Effector memory CD4-positive, alpha-beta T cell (primary cell): Measurements from ENCODE around the gene UBE2G1.

ENCODE experiments used
- DNase-seq, 3 donors: peaks; one replicate each; pipeline ENCODE4 v3.0.0-alpha.2; 2020
- H3K27ac ChIP-seq: 2 replicates; pipeline ENCODE4 v1.7.0; 2013; ENCODE audit warnings: mild to moderate bottlenecking, low read length, moderate library complexity; ENCODE audit not compliant: insufficient read depth, poor library complexity, severe bottlenecking
- H3K27me3 ChIP-seq: replicated peaks from 2 replicates; pipeline ENCODE4 v1.7.0; 2013; ENCODE audit warnings: mild to moderate bottlenecking, low read length; ENCODE audit not compliant: insufficient read depth, control insufficient read depth, poor library complexity, severe bottlenecking
- H3K36me3 ChIP-seq: 2 replicates; pipeline ENCODE4 v1.7.0; 2013; ENCODE audit warnings: mild to moderate bottlenecking, low read length, moderate library complexity; ENCODE audit not compliant: control insufficient read depth, insufficient read depth
- H3K4me1 ChIP-seq: 2 replicates; pipeline ENCODE4 v1.7.0; 2013; ENCODE audit warnings: low read length, mild to moderate bottlenecking; ENCODE audit not compliant: control insufficient read depth, insufficient read depth, poor library complexity, severe bottlenecking
- H3K4me3 ChIP-seq: 2 replicates; pipeline ENCODE4 v1.7.0; 2013; ENCODE audit warnings: low read length, low read depth, mild to moderate bottlenecking; ENCODE audit not compliant: insufficient read depth, poor library complexity, severe bottlenecking
- H3K9me3 ChIP-seq: 2 replicates; pipeline ENCODE4 v1.7.0; 2013; ENCODE audit warnings: mild to moderate bottlenecking, low read length, moderate library complexity; ENCODE audit not compliant: control insufficient read depth

Gene UBE2G1

GRCh38 chr17:4340914-4341615 is 25.4 kb downstream of the UBE2G1 start:
- no peaks in the 10 kb centered on the region for H3K9me3 ChIP-seq
- H3K4me1 ChIP-seq, result peaks cover 4% of the 10 kb centered on the region
- H3K36me3 ChIP-seq, result no peaks in the 10 kb centered on the region
- no peak overlapping the region for H3K27ac ChIP-seq
- H3K4me3 ChIP-seq, result no peak overlapping the region
- no peaks in the 10 kb centered on the region for H3K27me3 ChIP-seq
- DNase-seq, result no peak

- H3K9me3 ChIP-seq, result no peaks in the 10 kb centered on the region
- H3K27ac ChIP-seq, result peak overlapping the region; percentile 46
- peak in 1 of 3 donors; percentile 14 for DNase-seq
- peaks cover 24% of the 10 kb centered on the region for H3K4me1 ChIP-seq
- H3K36me3 ChIP-seq, result no peaks in the 10 kb centered on the region
- no peak overlapping the region for H3K4me3 ChIP-seq
- H3K27me3 ChIP-seq, result no peaks in the 10 kb centered on the region
Observed at GRCh38 chr17:4334776-4335584, 31.5 kb downstream of the UBE2G1 start.

GRCh38 chr17:4334332-4334731 is 32.1 kb downstream of the UBE2G1 start:
- peak overlapping the region; percentile 7 for H3K27ac ChIP-seq
- peaks cover 24% of the 10 kb centered on the region for H3K4me1 ChIP-seq
- H3K4me3 ChIP-seq, result no peak overlapping the region
- H3K9me3 ChIP-seq, result no peaks in the 10 kb centered on the region
- H3K27me3 ChIP-seq, result no peaks in the 10 kb centered on the region
- no peak for DNase-seq
- H3K36me3 ChIP-seq, result no peaks in the 10 kb centered on the region

GRCh38 chr17:4333041-4333440 is 33.4 kb downstream of the UBE2G1 start:
- Histone ChIP-seq H3K27me3 (no peaks in the 10 kb centered on the region), H3K4me1 (peaks cover 22% of the 10 kb centered on the region)
- DNase-seq, result no peak

GRCh38 chr17:4332296-4332970 is 34.0 kb downstream of the UBE2G1 start:
- Histone ChIP-seq H3K27ac (no peak overlapping the region), H3K27me3 (no peaks in the 10 kb centered on the region), H3K9me3 (no peaks in the 10 kb centered on the region), H3K36me3 (no peaks in the 10 kb centered on the region), H3K4me3 (no peak overlapping the region), H3K4me1 (peaks cover 22% of the 10 kb centered on the region)
- no peak for DNase-seq

More at GRCh38 chr17:4333041-4333440, 33.4 kb downstream of the UBE2G1 start:
- Histone ChIP-seq H3K27ac (no peak overlapping the region), H3K9me3 (no peaks in the 10 kb centered on the region), H3K36me3 (no peaks in the 10 kb centered on the region), H3K4me3 (no peak overlapping the region)

GRCh38 chr17:4331614-4332013 is 34.9 kb downstream of the UBE2G1 start:
- Histone ChIP-seq H3K27me3 (no peaks in the 10 kb centered on the region), H3K36me3 (peaks cover 1% of the 10 kb centered on the region), H3K4me1 (peaks cover 22% of the 10 kb centered on the region), H3K4me3 (no peak overlapping the region), H3K27ac (no peak overlapping the region), H3K9me3 (no peaks in the 10 kb centered on the region)
- DNase-seq, result no peak

- no peak overlapping the region for H3K27ac ChIP-seq
- no peak for DNase-seq
- H3K9me3 ChIP-seq, result no peaks in the 10 kb centered on the region
Observed at GRCh38 chr17:4329838-4330237, 36.6 kb downstream of the UBE2G1 start.

GRCh38 chr17:4327606-4328005 is 38.9 kb downstream of the UBE2G1 start:
- Histone ChIP-seq H3K4me3 (no peak overlapping the region), H3K27ac (no peak overlapping the region), H3K36me3 (peaks cover 2% of the 10 kb centered on the region), H3K27me3 (no peaks in the 10 kb centered on the region), H3K9me3 (no peaks in the 10 kb centered on the region), H3K4me1 (no peaks in the 10 kb centered on the region)
- DNase-seq, result no peak

More at GRCh38 chr17:4329838-4330237, 36.6 kb downstream of the UBE2G1 start:
- Histone ChIP-seq H3K4me1 (peaks cover 10% of the 10 kb centered on the region), H3K36me3 (peaks cover 2% of the 10 kb centered on the region), H3K27me3 (no peaks in the 10 kb centered on the region), H3K4me3 (no peak overlapping the region)

GRCh38 chr17:4326608-4327007 is 39.9 kb downstream of the UBE2G1 start:
- no peak overlapping the region for H3K27ac ChIP-seq
- no peaks in the 10 kb centered on the region for H3K9me3 ChIP-seq
- no peak overlapping the region for H3K4me3 ChIP-seq
- DNase-seq, result no peak
- no peaks in the 10 kb centered on the region for H3K4me1 ChIP-seq
- no peaks in the 10 kb centered on the region for H3K27me3 ChIP-seq
- H3K36me3 ChIP-seq, result peaks cover 2% of the 10 kb centered on the region

GRCh38 chr17:4326112-4326511 is 40.4 kb downstream of the UBE2G1 start:
- peaks cover 2% of the 10 kb centered on the region for H3K36me3 ChIP-seq
- H3K27ac ChIP-seq, result no peak overlapping the region
- DNase-seq, result no peak
- no peaks in the 10 kb centered on the region for H3K27me3 ChIP-seq
- no peak overlapping the region for H3K4me3 ChIP-seq
- no peaks in the 10 kb centered on the region for H3K9me3 ChIP-seq
- no peaks in the 10 kb centered on the region for H3K4me1 ChIP-seq
